Measurements from ENCODE around the gene ZFYVE28.

ZFYVE28 gene

GRCh38 chr4:2457481-2458295 is 39.2 kb upstream of the ZFYVE28 start:
- Histone ChIP-seq H3K27me3 (peaks cover 11% of the 10 kb centered on the region), H3K9ac (no peak overlapping the region), H3K36me3 (no peaks in the 10 kb centered on the region), H3K9me3 (no peaks in the 10 kb centered on the region), H3K4me1 (peaks cover 24% of the 10 kb centered on the region), H3K4me3 (no peak overlapping the region), H3K27ac (no peak overlapping the region), H4K20me1 (no peaks in the 10 kb centered on the region), H3K4me2 (no peak overlapping the region)
- no peak for TF ChIP-seq Cebpa-rat (IDR thresholded peaks at IDR 0.05)

- Histone ChIP-seq H4K20me1 (no peaks in the 10 kb centered on the region), H3K27ac (no peak overlapping the region), H3K27me3 (no peaks in the 10 kb centered on the region), H3K9ac (no peak overlapping the region), H3K4me3 (no peak overlapping the region), H3K36me3 (no peaks in the 10 kb centered on the region), H3K4me2 (peak overlapping the region; percentile 49), H3K4me1 (peaks cover 23% of the 10 kb centered on the region), H3K9me3 (no peaks in the 10 kb centered on the region)
- TF ChIP-seq Cebpa-rat (IDR thresholded peaks at IDR 0.05) = no peak
Observed at GRCh38 chr4:2451821-2452785, 33.7 kb upstream of the ZFYVE28 start.

GRCh38 chr4:2451036-2451520 is 32.6 kb upstream of the ZFYVE28 start:
- H3K36me3 ChIP-seq = no peaks in the 10 kb centered on the region
- no peaks in the 10 kb centered on the region for H3K9me3 ChIP-seq
- no peak overlapping the region for H3K27ac ChIP-seq
- H3K4me3 ChIP-seq = no peak overlapping the region
- no peaks in the 10 kb centered on the region for H3K27me3 ChIP-seq
- H3K4me2 ChIP-seq = no peak overlapping the region
- no peak for TF ChIP-seq Cebpa-rat (IDR thresholded peaks at IDR 0.05)
- H3K9ac ChIP-seq = no peak overlapping the region
- H4K20me1 ChIP-seq = no peaks in the 10 kb centered on the region
- H3K4me1 ChIP-seq = peaks cover 23% of the 10 kb centered on the region

GRCh38 chr4:2450394-2451035 is 32.1 kb upstream of the ZFYVE28 start:
- H3K4me1 ChIP-seq = peaks cover 23% of the 10 kb centered on the region
- no peak for TF ChIP-seq Cebpa-rat (IDR thresholded peaks at IDR 0.05)
- no peak overlapping the region for H3K27ac ChIP-seq
- H3K9ac ChIP-seq = no peak overlapping the region
- no peak overlapping the region for H3K4me3 ChIP-seq
- no peaks in the 10 kb centered on the region for H3K27me3 ChIP-seq
- H3K9me3 ChIP-seq = no peaks in the 10 kb centered on the region
- no peak overlapping the region for H3K4me2 ChIP-seq
- no peaks in the 10 kb centered on the region for H3K36me3 ChIP-seq
- H4K20me1 ChIP-seq = no peaks in the 10 kb centered on the region

- H3K4me3 ChIP-seq = no peak overlapping the region
- H3K36me3 ChIP-seq = no peaks in the 10 kb centered on the region
- no peak overlapping the region for H3K27ac ChIP-seq
- peaks cover 23% of the 10 kb centered on the region for H3K4me1 ChIP-seq
- H3K9me3 ChIP-seq = no peaks in the 10 kb centered on the region
- TF ChIP-seq Cebpa-rat (IDR thresholded peaks at IDR 0.05) = no peak
- no peaks in the 10 kb centered on the region for H4K20me1 ChIP-seq
- no peak overlapping the region for H3K9ac ChIP-seq
- H3K27me3 ChIP-seq = no peaks in the 10 kb centered on the region
- peak overlapping the region; percentile 14; the same call in 1 of the 2 replicates for H3K4me2 ChIP-seq
Observed at GRCh38 chr4:2449511-2450392, 31.3 kb upstream of the ZFYVE28 start.

GRCh38 chr4:2449051-2449450 is 30.6 kb upstream of the ZFYVE28 start:
- Histone ChIP-seq H3K9ac (no peak overlapping the region), H3K36me3 (no peaks in the 10 kb centered on the region), H3K27ac (no peak overlapping the region), H4K20me1 (no peaks in the 10 kb centered on the region), H3K9me3 (no peaks in the 10 kb centered on the region), H3K27me3 (no peaks in the 10 kb centered on the region), H3K4me3 (no peak overlapping the region), H3K4me2 (no peak overlapping the region), H3K4me1 (peaks cover 21% of the 10 kb centered on the region)
- TF ChIP-seq Cebpa-rat (IDR thresholded peaks at IDR 0.05) = no peak

DNA sequence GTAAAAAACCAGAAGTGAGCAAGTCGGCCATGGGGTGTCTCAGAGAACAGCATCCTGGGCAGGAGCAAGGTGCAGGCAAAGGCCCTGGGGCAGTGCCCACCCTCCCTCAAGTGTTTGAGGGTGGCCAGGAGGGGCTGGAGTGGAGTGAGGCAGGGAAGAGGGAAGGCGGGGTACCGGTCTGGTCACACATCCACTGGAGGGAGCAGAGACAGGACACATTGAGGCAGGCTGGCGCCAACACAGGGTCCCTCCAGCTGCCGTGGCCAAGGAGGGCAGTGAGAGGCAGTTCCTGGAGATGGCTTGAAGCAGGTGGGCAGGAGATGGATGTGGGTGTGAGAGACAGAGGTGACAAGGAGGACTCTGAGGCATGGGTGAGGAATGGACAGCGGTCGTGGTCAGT is 30.1 kb upstream of the ZFYVE28 start:
- H3K9ac ChIP-seq = no peak overlapping the region
- H3K27me3 ChIP-seq = no peaks in the 10 kb centered on the region
- no peak overlapping the region for H3K27ac ChIP-seq
- no peaks in the 10 kb centered on the region for H3K9me3 ChIP-seq
- H3K36me3 ChIP-seq = no peaks in the 10 kb centered on the region
- H4K20me1 ChIP-seq = no peaks in the 10 kb centered on the region
- H3K4me3 ChIP-seq = no peak overlapping the region
- peaks cover 16% of the 10 kb centered on the region for H3K4me1 ChIP-seq
- TF ChIP-seq Cebpa-rat (IDR thresholded peaks at IDR 0.05) = no peak
- H3K4me2 ChIP-seq = no peak overlapping the region

GRCh38 chr4:2446656-2447564 is 28.5 kb upstream of the ZFYVE28 start:
- no peak for TF ChIP-seq Cebpa-rat (IDR thresholded peaks at IDR 0.05)
- no peaks in the 10 kb centered on the region for H4K20me1 ChIP-seq
- peaks cover 5% of the 10 kb centered on the region; the same call in 1 of the 2 replicates for H3K4me1 ChIP-seq
- no peaks in the 10 kb centered on the region for H3K27me3 ChIP-seq
- H3K4me2 ChIP-seq = no peak overlapping the region
- no peak overlapping the region for H3K9ac ChIP-seq
- no peak overlapping the region for H3K27ac ChIP-seq
- H3K9me3 ChIP-seq = no peaks in the 10 kb centered on the region
- H3K36me3 ChIP-seq = no peaks in the 10 kb centered on the region
- no peak overlapping the region for H3K4me3 ChIP-seq

All from BLaER1 (cell line).